B cell (primary cell): ENCODE results near the gene CFAP221. TPM values are rescaled to one million over a fixed set of nuclear protein-coding genes. Genes with fewer than 3 reads are reported as not detected.

Experiments
- ATAC-seq: fragments of 200-7000 bp; cut with Tn5 transposase; one replicate; pipeline ENCODE4 v1.10.0; 2021; ENCODE audit warnings: low read depth, mild to moderate bottlenecking, moderate number of reproducible peaks, moderate library complexity
- CTCF ChIA-PET: fragments of 350-600 bp; sonication (Branson Sonifier 250); formaldehyde crosslinking; loops from one replicate; lab custom pipeline; 2021; ENCODE audit warnings: antibody characterized with exemption, inconsistent platforms; lab: Charles Lee
- POLR2A ChIA-PET: fragments of 350-600 bp; sonication (Branson Sonifier 250); formaldehyde crosslinking; loops from one replicate; lab custom pipeline; 2021; ENCODE audit warnings: antibody characterized with exemption; lab: Charles Lee
- DNase-seq: peaks from one replicate; pipeline ENCODE4 v3.0.0; 2013
- H2AFZ ChIP-seq: 2 replicates; pipeline ENCODE4 v1.6.1; 2012; ENCODE audit warnings: mild to moderate bottlenecking, low read depth, low read length; ENCODE audit not compliant: insufficient read depth, poor library complexity, severe bottlenecking
- H3K27ac ChIP-seq, 2 donors: 1 replicate in 1 of 2; 2 replicates in 1 of 2; pipeline ENCODE4 v1.5.1; 2012 to 2013; ENCODE audit warnings: low read length in 2 of 2, mild to moderate bottlenecking in 2 of 2, moderate library complexity in 1 of 2
- H3K27me3 ChIP-seq, 4 experiments: fragments of 200-600 bp in 1 of 4; sonication (generic) in 1 of 4; replicated peaks in 1 of 4; 1 replicate in 2 of 4; 2 replicates in 2 of 4; pipeline versions ENCODE4 v1.6.1 to v1.7.0; 2013 to 2016; ENCODE audit warnings: low read length in 3 of 4, mild to moderate bottlenecking in 2 of 4, mixed read lengths in 1 of 4, moderate library complexity in 1 of 4; ENCODE audit not compliant: insufficient read depth in 4 of 4, control insufficient read depth in 3 of 4; ENCODE audit errors: control extremely low read depth in 1 of 4
- H3K36me3 ChIP-seq, 2 experiments: replicated peaks in 1 of 2; 1 replicate in 1 of 2; 2 replicates in 1 of 2; pipeline versions ENCODE4 v1.6.1 to v1.7.1; 2013; ENCODE audit warnings: low read length in 1 of 2; ENCODE audit not compliant: insufficient read depth in 2 of 2, control insufficient read depth in 1 of 2; ENCODE audit errors: control extremely low read depth in 1 of 2, extremely low read depth in 1 of 2
- H3K4me1 ChIP-seq, 2 donors: fragments of 200-600 bp in 1 of 2; sonication (generic) in 1 of 2; 1 replicate in 1 of 2; 2 replicates in 1 of 2; pipeline versions ENCODE4 v1.5.1 to v1.6.1; 2013 to 2017; ENCODE audit warnings: low read length in 2 of 2; ENCODE audit not compliant: control insufficient read depth in 2 of 2, insufficient read depth in 2 of 2
- H3K4me2 ChIP-seq: replicated peaks from 2 replicates; pipeline ENCODE3; 2012; ENCODE audit warnings: mild to moderate bottlenecking, low read depth, low read length; ENCODE audit not compliant: poor library complexity, severe bottlenecking
- H3K4me3 ChIP-seq, 5 experiments: fragments of 200-600 bp in 1 of 5; sonication (generic) in 1 of 5; 1 replicate in 3 of 5; 2 replicates in 2 of 5; pipeline versions ENCODE4 v1.5.1 to v1.7.0; 2011 to 2016; ENCODE audit warnings: low read length in 4 of 5, mild to moderate bottlenecking in 4 of 5, low read depth in 2 of 5, control low read depth in 1 of 5, moderate library complexity in 1 of 5; ENCODE audit not compliant: insufficient read depth in 1 of 5; ENCODE audit errors: control extremely low read depth in 1 of 5, extremely low read depth in 1 of 5
- H3K79me2 ChIP-seq: fragments of 200-600 bp; sonication (generic); one replicate; pipeline ENCODE4 v1.6.0; 2016; ENCODE audit warnings: low read length; ENCODE audit not compliant: control insufficient read depth, insufficient read depth
- H3K9ac ChIP-seq: fragments of 200-600 bp; sonication (generic); 2 replicates; pipeline ENCODE4 v1.6.1; 2017; ENCODE audit warnings: mild to moderate bottlenecking, low read length, moderate library complexity
- H3K9me3 ChIP-seq, 3 donors: one replicate each; pipeline versions ENCODE4 v1.6.1 to v1.7.1; 2013; ENCODE audit warnings: low read length in 2 of 3; ENCODE audit not compliant: control insufficient read depth in 2 of 3, insufficient read depth in 1 of 3; ENCODE audit errors: control extremely low read depth in 1 of 3
- H4K20me1 ChIP-seq: 2 replicates; pipeline ENCODE4 v1.6.0; 2012; ENCODE audit warnings: mild to moderate bottlenecking, low read length; ENCODE audit not compliant: insufficient read depth, control insufficient read depth, poor library complexity, severe bottlenecking
- H3K27ac Mint-ChIP-seq: one replicate; pipeline ENCODE4 v1.8.0; 2021; ENCODE audit warnings: mixed read lengths
- H3K27me3 Mint-ChIP-seq: one replicate; pipeline ENCODE4 v1.8.0; 2021; ENCODE audit warnings: mixed read lengths
- H3K4me1 Mint-ChIP-seq: one replicate; pipeline ENCODE4 v1.8.0; 2021; ENCODE audit warnings: mixed read lengths
- H3K4me3 Mint-ChIP-seq: one replicate; pipeline ENCODE4 v1.8.0; 2021; ENCODE audit warnings: mixed read lengths
- H3K9me3 Mint-ChIP-seq: one replicate; pipeline ENCODE4 v1.8.0; 2022; ENCODE audit warnings: mixed read lengths; ENCODE audit not compliant: insufficient read depth
- EZH2 ChIP-seq: IDR thresholded peaks from 2 replicates; pipeline ENCODE4 v1.6.1; 2012; ENCODE audit warnings: borderline replicate concordance, low read depth, mild to moderate bottlenecking, moderate library complexity, low read length; ENCODE audit not compliant: insufficient read depth, poor library complexity, severe bottlenecking
- WGBS: methylation state at CpG from one replicate; pipeline ENCODE4 v1.1.5; 2013; ENCODE audit warnings: missing lambda C conversion rate; ENCODE audit not compliant: insufficient coverage; 5-methylcytosine and 5-hydroxymethylcytosine counted together
- intact Hi-C: fragments of 100-400 bp; cut with micrococcal nuclease; formaldehyde crosslinking; loops from one replicate; pipeline ENCODE4 v1.10.0; 2022
- polyA plus RNA-seq: library from polyadenylated mRNA; depleted of rRNA; stranded (reverse); fragments of >200 nt; gene quantifications from 2 replicates; pipeline ENCODE4 v1.2.3, GENCODE V29; 2012
- total RNA-seq, 2 donors: library from RNA; stranded (reverse); fragments of 120-200 nt in 1 of 2; gene quantifications; 1 replicate in 1 of 2; 2 replicates in 1 of 2; pipeline versions ENCODE4 v1.2.3 to v1.2.4, GENCODE V29; 2013 to 2022
- TF ChIP-seq, protein P1 (sequence below): fragments of 200-600 bp; IDR thresholded peaks from one replicate; pipeline ENCODE4 v1.8.0; 2022; ENCODE audit warnings: antibody characterized with exemption, mild to moderate bottlenecking

CFAP221 gene
- total and polyA plus RNA-seq, 2 donors (not counting 1 experiment from before 2014, with no cell fraction given), result not detected

GRCh38 chr2:119683074-119683712 is 138.9 kb downstream of the CFAP221 start:
- intact Hi-C loops, result no loop called here
- H2AFZ ChIP-seq, result no peak overlapping the region
- 93% methylated on average over 5 of the region's 7 CpGs for whole genome bisulfite sequencing
- H3K36me3 ChIP-seq, result peaks cover 0 to 10% of the 10 kb centered on the region in 2 experiments
- DNase-seq (no peak), ATAC-seq (no peak)
- Mint-ChIP-seq H3K4me1 (peaks cover 20% of the 10 kb centered on the region), H3K27me3 (no peaks in the 10 kb centered on the region), H3K9me3 (no peaks in the 10 kb centered on the region), H3K27ac (no peak overlapping the region), H3K4me3 (no peak overlapping the region)
- no peaks in the 10 kb centered on the region for H3K27me3 ChIP-seq
- H3K79me2 ChIP-seq, result peaks cover 31% of the 10 kb centered on the region
- H3K9ac ChIP-seq, result no peak overlapping the region
- POLR2A ChIA-PET, result no interaction called here
- H3K27ac ChIP-seq, result no peak overlapping the region
- no peak overlapping the region for H3K4me2 ChIP-seq
- H4K20me1 ChIP-seq, result no peaks in the 10 kb centered on the region
- peaks cover 10 to 18% of the 10 kb centered on the region in 2 donors for H3K4me1 ChIP-seq
- TF ChIP-seq, protein P1, sequence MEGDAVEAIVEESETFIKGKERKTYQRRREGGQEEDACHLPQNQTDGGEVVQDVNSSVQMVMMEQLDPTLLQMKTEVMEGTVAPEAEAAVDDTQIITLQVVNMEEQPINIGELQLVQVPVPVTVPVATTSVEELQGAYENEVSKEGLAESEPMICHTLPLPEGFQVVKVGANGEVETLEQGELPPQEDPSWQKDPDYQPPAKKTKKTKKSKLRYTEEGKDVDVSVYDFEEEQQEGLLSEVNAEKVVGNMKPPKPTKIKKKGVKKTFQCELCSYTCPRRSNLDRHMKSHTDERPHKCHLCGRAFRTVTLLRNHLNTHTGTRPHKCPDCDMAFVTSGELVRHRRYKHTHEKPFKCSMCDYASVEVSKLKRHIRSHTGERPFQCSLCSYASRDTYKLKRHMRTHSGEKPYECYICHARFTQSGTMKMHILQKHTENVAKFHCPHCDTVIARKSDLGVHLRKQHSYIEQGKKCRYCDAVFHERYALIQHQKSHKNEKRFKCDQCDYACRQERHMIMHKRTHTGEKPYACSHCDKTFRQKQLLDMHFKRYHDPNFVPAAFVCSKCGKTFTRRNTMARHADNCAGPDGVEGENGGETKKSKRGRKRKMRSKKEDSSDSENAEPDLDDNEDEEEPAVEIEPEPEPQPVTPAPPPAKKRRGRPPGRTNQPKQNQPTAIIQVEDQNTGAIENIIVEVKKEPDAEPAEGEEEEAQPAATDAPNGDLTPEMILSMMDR, result no peak
- no peak for TF ChIP-seq EZH2
- CTCF ChIA-PET, result no interaction called here
- H3K4me3 ChIP-seq, result no peak overlapping the region
- H3K9me3 ChIP-seq, result peaks cover 0 to 5% (median 0%) of the 10 kb centered on the region in 3 donors

GRCh38 chr2:119683713-119684443 is 139.6 kb downstream of the CFAP221 start:
- no peaks in the 10 kb centered on the region for H3K9me3 Mint-ChIP-seq
- CTCF ChIA-PET, result no interaction called here

More at GRCh38 chr2:119683713-119684443, 139.6 kb downstream of the CFAP221 start:
- Histone ChIP-seq H3K9me3 (no peaks in the 10 kb centered on the region), H3K36me3 (peaks cover 0 to 17% of the 10 kb centered on the region in 2 experiments), H3K9ac (no peak overlapping the region), H3K4me3 (no peak overlapping the region), H3K4me1 (peaks cover 10 to 12% of the 10 kb centered on the region in 2 donors), H3K27me3 (no peaks in the 10 kb centered on the region), H3K27ac (no peak overlapping the region), H3K79me2 (peaks cover 31% of the 10 kb centered on the region), H3K4me2 (no peak overlapping the region), H4K20me1 (no peaks in the 10 kb centered on the region), H2AFZ (no peak overlapping the region)
- Mint-ChIP-seq H3K4me1 (peaks cover 19% of the 10 kb centered on the region), H3K27ac (no peak overlapping the region), H3K27me3 (no peaks in the 10 kb centered on the region), H3K4me3 (no peak overlapping the region)
- WGBS, result 90% methylated on average over 17 of the region's 22 CpGs
- no peak for TF ChIP-seq EZH2
- TF ChIP-seq, protein P1, result no peak
- no peak for DNase-seq
- POLR2A ChIA-PET, result no interaction called here
- intact Hi-C loops, result no loop called here
- no peak for ATAC-seq
